Muscle of leg (tissue), 11 donors: ENCODE data around the gene GAB4. TPM values are rescaled to one million over a fixed set of nuclear protein-coding genes. Genes with fewer than 3 reads are reported as not detected.
A peak's percentile ranks its signal among the peaks of the same experiment; 100 is the strongest.
"Not testable (repeated sequence)": the region's sequence is repeated elsewhere in the genome, so short reads cannot be mapped to it uniquely, and the experiment has no call there.

ENCODE experiments used
- DNase-seq: peaks from one replicate; pipeline ENCODE4 v3.0.0; 2013
- H3K27ac ChIP-seq: one replicate; pipeline ENCODE4 v1.5.1; 2013; ENCODE audit warnings: mild to moderate bottlenecking, low read length, control low read depth
- H3K27me3 ChIP-seq: one replicate; pipeline ENCODE4 v1.6.1; 2013; ENCODE audit warnings: low read length; ENCODE audit not compliant: control insufficient read depth, insufficient read depth
- H3K36me3 ChIP-seq: one replicate; pipeline ENCODE4 v1.6.1; 2013; ENCODE audit warnings: low read length; ENCODE audit not compliant: control insufficient read depth, insufficient read depth
- H3K4me1 ChIP-seq: one replicate; pipeline ENCODE4 v1.6.1; 2013; ENCODE audit warnings: low read length; ENCODE audit not compliant: control insufficient read depth, insufficient read depth
- H3K4me3 ChIP-seq: one replicate; pipeline ENCODE4 v1.5.1; 2013; ENCODE audit warnings: low read length, control low read depth
- H3K9me3 ChIP-seq: replicated peaks from 2 replicates; pipeline ENCODE4 v1.6.1; 2013; ENCODE audit warnings: low read depth, low read length; ENCODE audit not compliant: control insufficient read depth
- WGBS: methylation state at CpG from one replicate; pipeline ENCODE4 v1.1.5; 2013; ENCODE audit warnings: missing lambda C conversion rate; ENCODE audit not compliant: insufficient coverage; 5-methylcytosine and 5-hydroxymethylcytosine counted together
- polyA plus RNA-seq, 8 donors: library from polyadenylated mRNA; unstranded; fragments of 120-200 nt; gene quantifications; one replicate each; pipeline versions ENCODE4 v1.2.1 to v1.2.3, GENCODE V29; 2013; ENCODE audit warnings: inconsistent platforms in 1 of 8, low replicate concordance in 1 of 8; ENCODE audit not compliant: insufficient read length in 8 of 8, insufficient read depth in 1 of 8
- total RNA-seq: library from RNA; stranded (reverse); fragments of 120-200 nt; gene quantifications from one replicate; pipeline ENCODE4 v1.2.4, GENCODE V29; 2013

The GAB4 gene
- total and polyA plus RNA-seq, 9 donors, result not detected

DNA sequence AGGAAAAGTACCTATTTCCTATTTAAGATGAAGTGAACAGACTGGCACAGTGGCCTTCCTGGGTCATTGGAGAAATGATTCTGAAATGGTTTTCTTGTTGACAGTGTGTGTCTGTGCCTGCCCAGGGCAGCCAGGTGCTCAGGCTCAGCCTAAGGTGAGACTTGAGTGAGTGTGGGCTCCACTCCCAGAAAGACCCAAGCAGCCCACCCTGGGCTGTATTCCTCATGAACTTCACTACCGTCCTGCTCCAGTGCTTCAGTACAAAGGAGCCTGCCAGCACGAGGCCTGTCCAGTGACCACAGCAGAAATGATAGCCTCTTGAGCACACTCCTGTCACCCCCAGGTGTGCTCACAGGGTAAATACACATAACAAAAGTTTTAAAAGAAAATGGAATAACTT, 49.5 kb downstream of the GAB4 start:
- Histone ChIP-seq H3K27me3 (no peaks in the 10 kb centered on the region), H3K27ac (no peak overlapping the region), H3K4me1 (no peaks in the 10 kb centered on the region), H3K9me3 (no peaks in the 10 kb centered on the region), H3K4me3 (no peak overlapping the region), H3K36me3 (no peaks in the 10 kb centered on the region)
- DNase-seq, result no peak
- no CpG with 5 or more reads among the region's 2 CpGs for WGBS

DNA sequence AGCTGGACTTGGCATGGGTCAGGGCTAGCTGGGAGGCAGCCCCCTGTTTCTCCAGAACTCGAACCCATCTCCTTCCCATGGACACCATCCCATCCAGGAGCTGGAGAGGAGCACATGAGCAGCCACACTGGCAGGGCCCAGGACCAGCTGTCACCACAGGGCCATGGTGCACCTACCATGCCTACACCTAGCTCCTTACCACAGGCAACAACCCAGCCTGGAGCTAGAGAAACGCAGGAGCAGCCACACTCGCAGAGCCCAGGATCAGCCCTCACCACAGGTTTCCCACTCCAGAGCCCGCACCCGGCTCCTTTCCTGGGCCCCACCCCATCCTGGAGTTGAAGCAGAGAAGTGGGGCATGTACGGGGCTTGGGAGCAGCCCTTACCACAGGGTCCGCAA, 50.2 kb downstream of the GAB4 start:
- no peak for DNase-seq
- no peaks in the 10 kb centered on the region for H3K27me3 ChIP-seq
- no peaks in the 10 kb centered on the region for H3K9me3 ChIP-seq
- WGBS, result 68% methylated on average over 4 of the region's 7 CpGs
- H3K4me3 ChIP-seq, result no peak overlapping the region
- no peaks in the 10 kb centered on the region for H3K36me3 ChIP-seq
- H3K4me1 ChIP-seq, result no peaks in the 10 kb centered on the region
- no peak overlapping the region for H3K27ac ChIP-seq

GRCh38 chr22:16956290-16956689, 51.7 kb downstream of the GAB4 start:
- 90% methylated on average over 6 of the region's 6 CpGs for WGBS
- Histone ChIP-seq H3K4me3 (no peak overlapping the region), H3K27me3 (no peaks in the 10 kb centered on the region), H3K36me3 (no peaks in the 10 kb centered on the region), H3K27ac (no peak overlapping the region), H3K9me3 (no peaks in the 10 kb centered on the region), H3K4me1 (no peaks in the 10 kb centered on the region)
- no peak for DNase-seq

GRCh38 chr22:16955678-16956210, 52.3 kb downstream of the GAB4 start:
- peak; percentile 14 for DNase-seq
- WGBS, result 17% methylated on average over 1 of the region's 2 CpGs
- H3K4me3 ChIP-seq, result no peak overlapping the region
- no peaks in the 10 kb centered on the region for H3K4me1 ChIP-seq
- H3K9me3 ChIP-seq, result no peaks in the 10 kb centered on the region
- H3K27me3 ChIP-seq, result no peaks in the 10 kb centered on the region
- no peak overlapping the region for H3K27ac ChIP-seq
- no peaks in the 10 kb centered on the region for H3K36me3 ChIP-seq

DNA sequence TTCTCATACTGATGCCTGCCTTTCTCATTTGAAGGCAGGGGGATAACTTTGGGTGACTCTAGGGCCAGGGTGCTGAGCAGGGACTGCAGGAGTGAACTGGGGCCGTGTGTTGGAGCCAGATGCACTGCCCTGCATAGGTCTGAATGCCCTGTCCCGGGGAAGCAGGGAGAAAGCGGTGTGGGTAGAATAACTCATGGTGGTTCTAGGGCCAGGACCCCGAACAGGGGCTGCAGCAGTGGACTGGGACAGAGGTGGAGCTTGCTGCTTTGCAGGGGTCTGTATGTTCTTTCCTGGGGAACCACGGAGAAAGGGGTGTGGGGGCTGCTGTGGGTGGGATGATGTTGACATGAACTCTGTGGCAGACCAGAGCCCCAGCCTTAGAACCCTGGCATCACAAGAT, 52.9 kb downstream of the GAB4 start:
- no peaks in the 10 kb centered on the region for H3K4me1 ChIP-seq
- H3K27me3 ChIP-seq, result no peaks in the 10 kb centered on the region
- DNase-seq, result no peak
- 69% methylated on average over 4 of the region's 5 CpGs for WGBS
- H3K27ac ChIP-seq, result no peak overlapping the region
- H3K4me3 ChIP-seq, result no peak overlapping the region
- H3K9me3 ChIP-seq, result no peaks in the 10 kb centered on the region
- no peaks in the 10 kb centered on the region for H3K36me3 ChIP-seq

- Histone ChIP-seq H3K4me1 (no peaks in the 10 kb centered on the region), H3K27me3 (no peaks in the 10 kb centered on the region), H3K9me3 (no peaks in the 10 kb centered on the region), H3K27ac (no peak overlapping the region), H3K4me3 (no peak overlapping the region), H3K36me3 (no peaks in the 10 kb centered on the region)
- no peak for DNase-seq
- 79% methylated on average over 5 of the region's 5 CpGs for WGBS
Observed at GRCh38 chr22:16954060-16954403, 54.0 kb downstream of the GAB4 start.

- H3K27me3 ChIP-seq, result no peaks in the 10 kb centered on the region
- no peak overlapping the region for H3K4me3 ChIP-seq
- no peak for DNase-seq
- H3K27ac ChIP-seq, result no peak overlapping the region
- 62% methylated on average over 6 of the region's 7 CpGs for WGBS
- no peaks in the 10 kb centered on the region for H3K4me1 ChIP-seq
- no peaks in the 10 kb centered on the region for H3K9me3 ChIP-seq
- no peaks in the 10 kb centered on the region for H3K36me3 ChIP-seq
Observed at GRCh38 chr22:16953206-16954059, 54.6 kb downstream of the GAB4 start.

DNA sequence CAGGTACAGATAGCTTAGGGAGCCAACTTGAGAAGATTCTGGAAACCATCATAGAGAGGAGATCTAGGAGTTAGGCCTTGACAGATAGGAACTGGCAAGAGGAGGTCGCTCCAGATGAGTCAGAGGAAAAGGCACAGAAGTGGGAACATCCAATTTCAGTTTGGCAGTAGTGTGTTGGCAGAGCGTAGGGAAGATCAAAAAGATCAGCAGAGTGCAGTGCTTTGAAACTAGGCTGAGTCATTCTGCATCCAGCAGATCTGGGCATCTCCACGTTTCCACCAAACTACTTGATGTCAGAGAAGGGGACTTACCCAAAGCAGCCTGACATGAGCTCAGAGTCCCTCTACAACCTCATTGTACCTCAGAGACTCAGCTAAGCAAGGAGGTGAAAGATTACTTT, 58.5 kb downstream of the GAB4 start:
- 75% methylated on average over 2 of the region's 3 CpGs for WGBS
- DNase-seq, result no peak
- no peaks in the 10 kb centered on the region for H3K9me3 ChIP-seq
- no peaks in the 10 kb centered on the region for H3K36me3 ChIP-seq
- H3K4me1 ChIP-seq, result no peaks in the 10 kb centered on the region
- H3K27me3 ChIP-seq, result no peaks in the 10 kb centered on the region
- no peak overlapping the region for H3K4me3 ChIP-seq
- H3K27ac ChIP-seq, result no peak overlapping the region

- Histone ChIP-seq H3K4me3 (no peak overlapping the region), H3K27ac (no peak overlapping the region), H3K36me3 (no peaks in the 10 kb centered on the region), H3K27me3 (no peaks in the 10 kb centered on the region), H3K4me1 (no peaks in the 10 kb centered on the region), H3K9me3 (no peaks in the 10 kb centered on the region)
- no peak for DNase-seq
- WGBS, result 82% methylated on average over 3 of the region's 5 CpGs
Observed at GRCh38 chr22:16937811-16938210, 70.2 kb downstream of the GAB4 start.

GRCh38 chr22:16937209-16937608, 70.8 kb downstream of the GAB4 start:
- H3K27ac ChIP-seq, H3K4me1 ChIP-seq, H3K27me3 ChIP-seq, H3K36me3 ChIP-seq, H3K9me3 ChIP-seq, H3K4me3 ChIP-seq, DNase-seq: not testable (repeated sequence)
- WGBS, result 94% methylated on average over 5 of the region's 5 CpGs
